Measurements from ENCODE around the gene BCDIN3D.

Gene BCDIN3D

DNA sequence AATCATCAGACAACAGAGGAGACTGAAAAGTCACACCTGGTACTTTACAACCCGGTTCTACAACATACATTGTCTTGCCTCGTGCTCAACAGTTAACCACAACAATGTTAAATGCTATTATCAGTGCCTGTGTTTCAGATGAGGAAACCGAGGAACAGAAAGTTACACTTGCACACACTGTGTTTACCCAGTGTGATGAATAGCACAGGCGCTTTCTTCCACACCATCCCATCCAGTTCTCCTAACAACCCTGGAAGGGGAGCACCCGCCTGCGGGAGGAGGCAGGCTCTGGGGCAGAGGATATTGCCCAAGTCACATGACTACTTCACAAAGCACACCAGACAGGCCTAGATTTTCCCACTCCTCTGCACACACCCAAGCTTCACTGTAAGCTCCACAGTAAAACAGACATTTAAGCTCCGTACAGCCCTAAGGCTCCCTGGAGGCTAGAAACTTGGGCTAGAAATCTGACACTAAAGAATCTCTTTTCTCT is 36.5 kb downstream of the BCDIN3D start:
- Histone ChIP-seq H3K27me3 (no peaks in the 10 kb centered on the region), H3K4me3 (ENCODE audit: low read depth, low read length) (no peak overlapping the region), H3K9me3 (no peaks in the 10 kb centered on the region), H3K36me3 (peaks cover 19% of the 10 kb centered on the region), H3K4me1 (no peaks in the 10 kb centered on the region)
- no peak for TF ChIP-seq CTCF (IDR thresholded peaks at IDR 0.05; ENCODE audit: low read depth, low read length)
- DNase-seq = no peak

DNA sequence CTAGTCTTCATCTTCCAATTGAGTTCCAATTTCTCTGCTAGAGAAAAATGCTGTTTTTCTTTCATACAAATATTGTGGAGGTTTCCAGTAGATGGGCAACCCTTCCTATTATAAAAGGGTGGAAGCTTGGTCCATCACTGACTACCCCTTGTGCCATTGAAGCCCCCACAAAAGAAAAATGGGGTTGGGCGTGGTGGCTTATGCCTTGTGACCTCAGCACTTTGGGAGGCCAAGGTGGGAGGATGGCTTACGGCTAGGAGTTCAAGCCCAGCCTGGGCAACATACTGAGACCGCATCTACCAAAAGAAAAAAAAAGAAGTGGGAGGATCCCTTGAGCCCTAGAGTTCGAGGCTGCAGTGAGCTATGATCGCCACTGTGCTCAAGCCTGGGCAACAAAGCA is 37.5 kb downstream of the BCDIN3D start:
- Histone ChIP-seq H3K9me3 (no peaks in the 10 kb centered on the region), H3K4me1 (no peaks in the 10 kb centered on the region), H3K27me3 (no peaks in the 10 kb centered on the region), H3K4me3 (ENCODE audit: low read depth, low read length) (no peak overlapping the region), H3K36me3 (peaks cover 24% of the 10 kb centered on the region)
- no peak for TF ChIP-seq CTCF (IDR thresholded peaks at IDR 0.05; ENCODE audit: low read depth, low read length)
- no peak for DNase-seq

- no peak for DNase-seq
- Histone ChIP-seq H3K27me3 (no peaks in the 10 kb centered on the region), H3K9me3 (no peaks in the 10 kb centered on the region), H3K36me3 (peaks cover 24% of the 10 kb centered on the region), H3K4me1 (no peaks in the 10 kb centered on the region), H3K4me3 (ENCODE audit: low read depth, low read length) (no peak overlapping the region)
- TF ChIP-seq CTCF (IDR thresholded peaks at IDR 0.05; ENCODE audit: low read depth, low read length) = no peak
Measured at GRCh38 chr12:49804821-49805220, 38.1 kb downstream of the BCDIN3D start.

GRCh38 chr12:49803693-49804450 is 39.0 kb downstream of the BCDIN3D start:
- no peak overlapping the region for H3K4me3 ChIP-seq (ENCODE audit: low read depth, low read length)
- no peak for TF ChIP-seq CTCF (IDR thresholded peaks at IDR 0.05; ENCODE audit: low read depth, low read length)
- peaks cover 24% of the 10 kb centered on the region for H3K36me3 ChIP-seq
- H3K4me1 ChIP-seq = no peaks in the 10 kb centered on the region
- no peaks in the 10 kb centered on the region for H3K9me3 ChIP-seq
- no peak for DNase-seq
- no peaks in the 10 kb centered on the region for H3K27me3 ChIP-seq

GRCh38 chr12:49801141-49802063 is 41.5 kb downstream of the BCDIN3D start:
- H3K4me1 ChIP-seq = no peaks in the 10 kb centered on the region
- TF ChIP-seq CTCF (IDR thresholded peaks at IDR 0.05; ENCODE audit: low read depth, low read length) = no peak
- H3K9me3 ChIP-seq = no peaks in the 10 kb centered on the region
- no peak for DNase-seq
- no peak overlapping the region for H3K4me3 ChIP-seq (ENCODE audit: low read depth, low read length)
- H3K27me3 ChIP-seq = no peaks in the 10 kb centered on the region
- H3K36me3 ChIP-seq = peaks cover 34% of the 10 kb centered on the region

Measured in BE2C (cell line).